NCI-H524 (cell line): ENCODE data around the gene TESPA1.
"Not testable (repeated sequence)": the region's sequence is repeated elsewhere in the genome, so short reads cannot be mapped to it uniquely, and the experiment has no call there.

Experiments used
- DNase-seq, 2 experiments: peaks; one replicate each; lab custom pipeline; 2025; lab: John Stamatoyannopoulos, UW

TESPA1 gene

GRCh38 chr12:54984658-54985376, at the start of gene TESPA1:
Gene TESPA1 (minus strand): TSS chr12:54984762. CDS start chr12:54974562, 10,200 bp downstream.
- DNase-seq: no peak

GRCh38 chr12:55034218-55034617, 49.7 kb upstream of the TESPA1 start:
- peak; percentile 86 to 95 for DNase-seq

- DNase-seq: no peak
These were observed 40.9 kb upstream of the TESPA1 start for GRCh38 chr12:55025508-55025907.

- no peak for DNase-seq
These were observed 40.0 kb upstream of the TESPA1 start for GRCh38 chr12:55024575-55024974.

GRCh38 chr12:55019784-55020183, 35.2 kb upstream of the TESPA1 start, which contains the start of gene NEUROD4:
Gene NEUROD4 (plus strand): TSS chr12:55019974. CDS start chr12:55026440, 6,466 bp downstream.
- DNase-seq: peak; percentile 86 to 90

- peak; percentile 98 to 99 for DNase-seq
These were observed 32.9 kb upstream of the TESPA1 start for GRCh38 chr12:55017416-55017925.

GRCh38 chr12:55008944-55009585, 24.5 kb upstream of the TESPA1 start:
- DNase-seq: peak; percentile 97 to 99

- DNase-seq: no peak
These were observed 17.8 kb upstream of the TESPA1 start for GRCh38 chr12:55002355-55002754.

GRCh38 chr12:55001198-55001868, 16.8 kb upstream of the TESPA1 start:
- DNase-seq: no peak

GRCh38 chr12:54998958-54999510, 14.5 kb upstream of the TESPA1 start:
- DNase-seq: peak in 1 of 2 experiments; percentile 12

- peak; percentile 58 to 82 for DNase-seq
These were observed 13.5 kb upstream of the TESPA1 start for GRCh38 chr12:54997929-54998522.

- no peak for DNase-seq
These were observed 11.6 kb upstream of the TESPA1 start for GRCh38 chr12:54996205-54996604.

GRCh38 chr12:54993181-54993835, 8.7 kb upstream of the TESPA1 start:
- DNase-seq: peak; percentile 69 to 85

- no peak for DNase-seq
These were observed 7.4 kb upstream of the TESPA1 start for GRCh38 chr12:54991991-54992375.

GRCh38 chr12:54991161-54991990, 6.8 kb upstream of the TESPA1 start:
- no peak for DNase-seq

- no peak for DNase-seq
These were observed 5.3 kb upstream of the TESPA1 start for GRCh38 chr12:54989829-54990228.

- DNase-seq: peak; percentile 79 to 97
These were observed 4.0 kb upstream of the TESPA1 start for GRCh38 chr12:54988402-54989054.

- DNase-seq: peak in 1 of 2 experiments; percentile 41
These were observed 3.2 kb upstream of the TESPA1 start for GRCh38 chr12:54987611-54988231.

GRCh38 chr12:54986773-54987172, 2.2 kb upstream of the TESPA1 start:
- not testable (repeated sequence) for DNase-seq
